GM19043 (cell line): Measurements from ENCODE around the gene SRP9.
"Not testable (repeated sequence)": the region's sequence is repeated elsewhere in the genome, so short reads cannot be mapped to it uniquely, and the experiment has no call there.

ENCODE experiments used
- ATAC-seq: cut with Tn5 transposase; IDR thresholded peaks from one replicate; pipeline ENCODE4 v1.9.1; 2021; ENCODE audit warnings: low read depth; ENCODE audit not compliant: unreplicated experiment

SRP9 gene

DNA sequence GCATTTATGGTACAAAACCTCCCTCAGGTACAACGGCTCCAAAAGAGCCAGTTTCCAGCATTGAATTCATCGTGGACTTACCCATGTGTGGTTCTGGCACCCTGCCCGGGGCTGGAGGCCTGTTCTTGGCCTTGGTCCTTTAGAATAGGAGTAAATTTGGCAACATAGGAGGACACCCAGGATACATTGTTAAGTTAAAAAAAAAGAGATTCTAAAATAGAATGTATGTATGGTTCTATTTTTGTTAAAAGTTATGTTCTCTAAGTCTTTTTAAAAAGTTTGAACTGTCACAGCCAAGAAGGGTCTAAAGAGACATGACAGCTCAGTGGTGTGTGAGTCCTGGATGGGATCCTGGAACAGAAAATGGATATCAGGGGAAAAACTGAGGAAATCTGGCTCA lies 58.2 kb downstream of the SRP9 start:
- no peak for ATAC-seq

DNA sequence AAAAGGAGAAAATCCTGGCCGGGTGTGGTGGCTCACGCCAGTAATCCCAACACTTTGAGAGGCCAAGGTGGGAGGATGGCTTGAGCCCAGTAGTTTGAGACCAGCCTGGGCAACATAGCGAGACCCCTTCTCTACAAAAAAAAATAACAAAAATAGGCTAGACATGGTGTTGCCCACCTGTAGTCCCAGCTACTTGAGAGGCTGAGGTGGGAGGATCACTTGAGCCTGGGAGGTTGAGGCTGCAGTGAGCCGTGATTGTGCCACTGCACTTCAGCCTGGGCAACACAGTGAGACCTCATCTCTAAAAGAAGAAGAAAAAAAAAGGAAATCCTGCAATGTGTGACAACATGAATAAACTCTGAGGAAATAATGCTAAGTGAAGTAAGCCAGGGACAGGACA lies 58.7 kb downstream of the SRP9 start:
- not testable (repeated sequence) for ATAC-seq

DNA sequence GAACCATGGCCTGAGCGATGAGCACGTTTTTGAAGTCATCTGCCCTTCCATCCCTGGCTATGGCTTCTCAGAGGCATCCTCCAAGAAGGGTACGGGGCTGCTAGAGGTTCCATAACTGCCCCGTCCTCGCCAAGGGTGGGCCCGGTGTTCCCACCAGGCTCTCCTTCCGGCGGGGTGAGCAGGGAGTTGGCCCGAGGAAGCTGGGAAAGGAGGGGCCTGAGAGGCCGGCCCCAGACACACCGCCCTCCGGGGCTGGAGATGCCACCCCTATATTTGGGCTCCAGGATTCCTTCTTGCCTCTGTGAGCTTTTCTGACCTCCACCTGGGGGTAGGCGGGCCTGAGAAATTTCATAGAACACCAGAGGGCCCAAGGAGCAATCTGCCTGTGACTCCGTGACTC lies 61.2 kb downstream of the SRP9 start:
- ATAC-seq: no peak
